ENCODE measurements around the gene PRMT3. TPM values are rescaled to one million over a fixed set of nuclear protein-coding genes. Genes with fewer than 3 reads are reported as not detected.
A peak's percentile ranks its signal among the peaks of the same experiment; 100 is the strongest.
"Not testable (repeated sequence)": the region's sequence is repeated elsewhere in the genome, so short reads cannot be mapped to it uniquely, and the experiment has no call there.

Gene PRMT3
- total and polyA plus RNA-seq, 10 donors: 6.9 to 20.7 (median 13.8) TPM

DNA sequence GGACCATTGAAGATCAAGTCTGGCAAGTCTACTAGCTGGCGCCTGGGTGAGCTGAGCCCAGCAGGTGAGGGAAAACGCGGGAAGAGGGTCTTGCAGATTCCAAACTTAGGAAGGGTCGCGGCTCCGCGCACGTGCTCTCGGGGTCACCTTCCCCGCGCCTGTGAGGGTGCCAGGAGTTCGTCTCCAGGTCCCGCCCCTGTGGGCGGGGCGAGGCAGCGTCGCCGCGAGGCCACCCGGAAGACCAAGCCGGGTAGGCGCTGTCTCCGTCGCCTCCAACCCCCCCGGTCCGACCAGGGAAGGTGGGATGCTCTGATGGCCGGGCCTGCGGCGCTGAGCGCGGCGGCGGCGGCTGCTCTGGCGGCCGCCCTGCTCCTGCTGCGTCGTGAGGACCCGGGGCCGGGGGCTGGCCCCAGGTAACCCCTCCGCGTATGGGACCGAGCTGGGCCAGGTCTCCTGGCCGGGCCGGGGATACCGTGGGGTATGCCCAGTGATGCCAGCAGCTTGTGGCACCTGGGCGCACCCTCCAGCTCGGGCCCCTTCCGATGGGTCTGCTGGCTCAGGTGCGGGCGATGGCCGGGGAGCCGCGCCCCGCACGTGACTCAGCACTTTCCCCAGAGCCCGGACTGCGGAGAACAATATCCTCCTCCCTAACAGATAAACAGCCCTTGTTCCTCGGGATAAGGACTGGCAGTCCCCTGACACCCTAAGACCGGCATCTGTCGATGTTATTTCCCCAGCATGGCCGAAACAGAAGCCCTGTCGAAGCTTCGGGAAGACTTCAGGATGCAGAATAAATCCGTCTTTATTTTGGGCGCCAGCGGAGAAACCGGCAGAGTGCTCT is 23.8 kb upstream of the PRMT3 start, which contains the start of gene HTATIP2:
Gene HTATIP2, plus strand, starts transcription at position 215 of the 841 bp plus-strand sequence. Its CDS starts 524 bp downstream, at position 739.
- H3K27ac ChIP-seq: peak within 1 kb of the TSS; percentile 86 to 98 (median 92)
- H3K4me1 ChIP-seq: peaks cover 10 to 70% (median 44%) of the 10 kb centered on the region in 6 donors
- H3K9me3 ChIP-seq: no peaks in the 10 kb centered on the region
- WGBS, 5 donors: 2 to 4% (median 3%) methylated on average over 15 to 68 of the region's 68 CpGs
- H3K36me3 ChIP-seq: peaks cover 0 to 24% (median 2%) of the 10 kb centered on the region in 6 donors
- DNase-seq: peak; percentile 96
- peak; percentile 86 to 91 (median 87) for TF ChIP-seq POLR2AphosphoS5 (IDR thresholded peaks at IDR 0.05)
- TF ChIP-seq, protein P1, sequence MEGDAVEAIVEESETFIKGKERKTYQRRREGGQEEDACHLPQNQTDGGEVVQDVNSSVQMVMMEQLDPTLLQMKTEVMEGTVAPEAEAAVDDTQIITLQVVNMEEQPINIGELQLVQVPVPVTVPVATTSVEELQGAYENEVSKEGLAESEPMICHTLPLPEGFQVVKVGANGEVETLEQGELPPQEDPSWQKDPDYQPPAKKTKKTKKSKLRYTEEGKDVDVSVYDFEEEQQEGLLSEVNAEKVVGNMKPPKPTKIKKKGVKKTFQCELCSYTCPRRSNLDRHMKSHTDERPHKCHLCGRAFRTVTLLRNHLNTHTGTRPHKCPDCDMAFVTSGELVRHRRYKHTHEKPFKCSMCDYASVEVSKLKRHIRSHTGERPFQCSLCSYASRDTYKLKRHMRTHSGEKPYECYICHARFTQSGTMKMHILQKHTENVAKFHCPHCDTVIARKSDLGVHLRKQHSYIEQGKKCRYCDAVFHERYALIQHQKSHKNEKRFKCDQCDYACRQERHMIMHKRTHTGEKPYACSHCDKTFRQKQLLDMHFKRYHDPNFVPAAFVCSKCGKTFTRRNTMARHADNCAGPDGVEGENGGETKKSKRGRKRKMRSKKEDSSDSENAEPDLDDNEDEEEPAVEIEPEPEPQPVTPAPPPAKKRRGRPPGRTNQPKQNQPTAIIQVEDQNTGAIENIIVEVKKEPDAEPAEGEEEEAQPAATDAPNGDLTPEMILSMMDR (IDR thresholded peaks at IDR 0.05 in 8 of 11, conservative IDR thresholded peaks at IDR 0.05 in 3 of 11): no peak
- H3K27me3 ChIP-seq (replicated peaks in 1 of 7): no peaks in the 10 kb centered on the region
- peak within 1 kb of the TSS; percentile 82 to 93 (median 85) for H3K4me3 ChIP-seq
- intact Hi-C loops (cut with DNase I; ENCODE audit: low total_unique reads): no loop called here

DNA sequence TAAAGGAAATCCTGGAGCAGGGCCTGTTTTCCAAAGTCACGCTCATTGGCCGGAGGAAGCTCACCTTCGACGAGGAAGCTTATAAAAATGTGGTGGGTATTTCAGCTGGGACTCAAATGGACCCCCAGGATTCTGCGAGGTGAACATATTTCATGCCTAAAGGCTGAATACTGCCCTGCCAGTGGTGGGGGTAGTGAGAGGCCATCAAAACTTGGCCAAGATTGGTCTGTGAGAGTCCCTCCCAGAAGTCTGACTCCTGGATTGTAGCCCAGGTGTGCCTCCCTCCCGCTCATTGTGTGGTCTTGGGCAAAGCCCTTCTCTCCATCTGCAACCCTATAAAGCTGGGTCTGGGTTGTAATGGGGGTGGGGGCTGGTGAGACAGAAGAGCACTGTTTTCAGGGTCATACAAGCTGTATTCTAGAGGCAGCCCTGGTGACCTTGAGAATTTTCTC is 23.1 kb upstream of the PRMT3 start:
- Histone ChIP-seq H3K27ac (peak overlapping the region; percentile 86 to 98 (median 92)), H3K9me3 (no peaks in the 10 kb centered on the region), H3K4me1 (peaks cover 10 to 70% (median 44%) of the 10 kb centered on the region in 6 donors), H3K4me3 (peak overlapping the region; percentile 82 to 93 (median 85)), H3K27me3 (replicated peaks in 1 of 7) (no peaks in the 10 kb centered on the region), H3K36me3 (peaks cover 0 to 29% (median 2%) of the 10 kb centered on the region in 6 donors)
- DNase-seq: no peak
- 23 to 100% (median 31%) methylated on average over 1 to 6 of the region's 6 CpGs for WGBS, 5 donors
- TF ChIP-seq POLR2A (IDR thresholded peaks at IDR 0.05) (no peak), POLR2AphosphoS5 (IDR thresholded peaks at IDR 0.05) (no peak)
- TF ChIP-seq, protein P1 (IDR thresholded peaks at IDR 0.05 in 8 of 11, conservative IDR thresholded peaks at IDR 0.05 in 3 of 11): no peak
- intact Hi-C loops (cut with DNase I; ENCODE audit: low total_unique reads): no loop called here

DNA sequence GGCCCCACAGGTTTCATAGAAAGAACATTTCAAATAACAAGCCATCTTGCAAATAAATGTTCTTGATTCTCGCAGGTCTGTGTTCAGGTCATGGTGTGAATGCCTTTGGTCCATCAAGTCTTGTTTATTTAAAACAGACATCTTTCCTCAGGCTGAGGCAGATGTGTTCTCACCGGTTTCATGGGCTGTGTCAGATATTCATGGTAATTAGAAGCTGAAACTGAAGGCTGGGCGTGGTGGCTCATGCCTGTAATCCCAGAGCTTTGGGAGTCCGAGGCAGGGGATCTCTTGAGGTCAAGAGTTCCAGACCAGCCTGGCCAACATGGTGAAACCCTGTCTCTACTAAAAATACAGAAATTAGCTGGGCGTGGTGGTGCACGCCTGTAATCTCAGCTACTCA is 22.1 kb upstream of the PRMT3 start:
- H3K9me3 ChIP-seq; H3K27ac ChIP-seq; H3K27me3 ChIP-seq (replicated peaks in 1 of 7); H3K4me3 ChIP-seq; DNase-seq; intact Hi-C loops (cut with DNase I; ENCODE audit: low total_unique reads): not testable (repeated sequence)
- Histone ChIP-seq H3K36me3 (peaks cover 0 to 40% (median 5%) of the 10 kb centered on the region in 6 donors), H3K4me1 (peaks cover 10 to 66% (median 44%) of the 10 kb centered on the region in 6 donors)
- WGBS, 5 donors: 91 to 95% (median 94%) methylated on average over 6 of the region's 6 CpGs

DNA sequence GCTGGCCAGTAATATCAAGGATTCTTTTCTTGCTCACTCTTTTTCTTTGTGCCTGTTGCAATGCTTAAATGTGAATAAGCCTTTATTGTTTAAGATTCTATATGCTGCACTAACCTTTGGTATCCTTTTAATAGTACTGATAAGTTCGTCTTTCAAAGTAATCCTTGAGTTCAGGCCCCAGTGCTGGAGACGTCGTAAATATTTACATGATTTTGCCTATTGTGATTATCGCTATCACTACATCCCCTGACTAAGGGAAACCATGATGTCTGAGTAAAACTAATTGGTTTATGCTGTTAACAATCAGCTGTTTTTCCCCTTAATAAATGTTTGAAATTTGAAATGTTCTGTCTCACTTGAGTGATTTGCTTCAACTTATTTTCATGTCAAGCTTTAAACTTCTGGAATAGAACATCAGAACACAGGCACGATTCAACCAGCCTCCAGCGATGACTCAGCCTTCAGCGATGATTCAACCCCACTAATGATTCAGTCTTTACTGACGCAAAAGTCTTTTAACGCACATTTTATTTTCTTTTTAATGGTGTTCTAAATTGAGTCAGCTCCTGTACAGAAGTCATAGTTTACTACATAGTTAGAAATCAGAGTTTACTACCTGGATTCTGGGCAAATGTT is 20.1 kb upstream of the PRMT3 start:
- no peaks in the 10 kb centered on the region for H3K27me3 ChIP-seq (replicated peaks in 1 of 7)
- intact Hi-C loops (cut with DNase I; ENCODE audit: low total_unique reads): no loop called here
- H3K36me3 ChIP-seq: peaks cover 0 to 60% (median 12%) of the 10 kb centered on the region in 6 donors
- WGBS, 5 donors: 67 to 87% (median 76%) methylated on average over 9 of the region's 9 CpGs
- no peak for DNase-seq
- TF ChIP-seq POLR2A (IDR thresholded peaks at IDR 0.05): no peak
- TF ChIP-seq, protein P1 (IDR thresholded peaks at IDR 0.05 in 8 of 11, conservative IDR thresholded peaks at IDR 0.05 in 3 of 11): no peak
- no peak for TF ChIP-seq POLR2AphosphoS5 (IDR thresholded peaks at IDR 0.05)
- H3K4me1 ChIP-seq: peaks cover 10 to 60% (median 41%) of the 10 kb centered on the region in 6 donors
- H3K9me3 ChIP-seq: no peaks in the 10 kb centered on the region
- H3K27ac ChIP-seq: peak overlapping the region in 1 of 8 donors; percentile 26
- H3K4me3 ChIP-seq: no peak overlapping the region

Measured in spleen (tissue), 11 donors.